Tibial nerve (tissue), 4 donors: Measurements from ENCODE around the gene ZNF319. TPM values are rescaled to one million over a fixed set of nuclear protein-coding genes. Genes with fewer than 3 reads are reported as not detected.

ENCODE experiments used
- DNase-seq, 2 donors: peaks; one replicate each; pipeline ENCODE4 v3.0.0-alpha.2; 2019; ENCODE audit warnings: low spot score in 2 of 2
- H3K27ac ChIP-seq, 4 donors: fragments of 200-600 bp; sonication (generic) in 3 of 4; one replicate each; pipeline ENCODE4 v1.5.1; 2017 to 2019; ENCODE audit warnings: mild to moderate bottlenecking in 1 of 4
- H3K27me3 ChIP-seq, 2 donors: fragments of 200-600 bp; sonication (generic) in 1 of 2; one replicate each; pipeline versions ENCODE4 v1.5.1 to v1.6.0; 2017 to 2019
- H3K36me3 ChIP-seq, 3 donors: fragments of 200-600 bp; sonication (generic); one replicate each; pipeline ENCODE4 v1.5.1; 2018 to 2019
- H3K4me1 ChIP-seq, 4 donors: fragments of 200-600 bp; sonication (generic) in 3 of 4; one replicate each; pipeline ENCODE4 v1.5.1; 2017 to 2019
- H3K4me3 ChIP-seq, 4 donors: fragments of 200-600 bp; sonication (generic) in 3 of 4; one replicate each; pipeline ENCODE4 v1.5.1; 2017 to 2019; ENCODE audit warnings: mild to moderate bottlenecking in 1 of 4, moderate library complexity in 1 of 4
- H3K9me3 ChIP-seq, 4 donors: fragments of 200-600 bp; sonication (generic) in 3 of 4; one replicate each; pipeline ENCODE4 v1.5.1; 2017 to 2019
- CTCF ChIP-seq, 5 experiments: fragments of 200-600 bp in 3 of 5; fragments of 450-650 bp in 2 of 5; sonication (generic) in 3 of 5; IDR thresholded peaks; one replicate each; pipeline ENCODE4 v1.5.1; 2016 to 2019; ENCODE audit warnings: antibody characterized with exemption in 5 of 5, mild to moderate bottlenecking in 3 of 5, moderate library complexity in 2 of 5
- EP300 ChIP-seq, 2 donors: sonication (generic); formaldehyde crosslinking; IDR thresholded peaks; one replicate each; pipeline ENCODE4 v1.6.1; 2017; ENCODE audit warnings: antibody characterized with exemption in 2 of 2, mild to moderate bottlenecking in 1 of 2
- POLR2A ChIP-seq, 2 donors: fragments of 450-650 bp; IDR thresholded peaks; one replicate each; pipeline ENCODE4 v1.6.1; 2017; ENCODE audit warnings: antibody characterized with exemption in 2 of 2, mild to moderate bottlenecking in 2 of 2, moderate library complexity in 2 of 2
- WGBS, 2 donors: methylation state at CpG; one replicate each; pipeline ENCODE4 v1.1.5; 2018; 5-methylcytosine and 5-hydroxymethylcytosine counted together
- total RNA-seq, 4 donors: library from RNA; depleted of rRNA; stranded (reverse); fragments of >200 nt; gene quantifications; one replicate each; pipeline ENCODE4 v1.1.0, GENCODE V29; 2016

Gene ZNF319
- total RNA-seq, 4 donors from 2014 or later: 7.5 to 11.6 (median 9.1) TPM

GRCh38 chr16:58019866-58020538, 19.5 kb upstream of the ZNF319 start:
- 81 to 86% methylated on average over 8 of the region's 8 CpGs for WGBS, 2 donors
- peaks cover 0 to 40% (median 0%) of the 10 kb centered on the region in 3 donors for H3K36me3 ChIP-seq

GRCh38 chr16:58018803-58019202, 18.3 kb upstream of the ZNF319 start:
- no peak for DNase-seq

More at GRCh38 chr16:58019866-58020538, 19.5 kb upstream of the ZNF319 start:
- TF ChIP-seq EP300 (IDR thresholded peaks at IDR 0.05) (no peak), POLR2A (IDR thresholded peaks at IDR 0.05) (no peak), CTCF (IDR thresholded peaks at IDR 0.05) (no peak)
- Histone ChIP-seq H3K4me1 (peaks cover 0 to 44% (median 20%) of the 10 kb centered on the region in 4 donors), H3K27me3 (no peaks in the 10 kb centered on the region), H3K4me3 (no peak overlapping the region), H3K27ac (no peak overlapping the region), H3K9me3 (no peaks in the 10 kb centered on the region)
- no peak for DNase-seq

DNA sequence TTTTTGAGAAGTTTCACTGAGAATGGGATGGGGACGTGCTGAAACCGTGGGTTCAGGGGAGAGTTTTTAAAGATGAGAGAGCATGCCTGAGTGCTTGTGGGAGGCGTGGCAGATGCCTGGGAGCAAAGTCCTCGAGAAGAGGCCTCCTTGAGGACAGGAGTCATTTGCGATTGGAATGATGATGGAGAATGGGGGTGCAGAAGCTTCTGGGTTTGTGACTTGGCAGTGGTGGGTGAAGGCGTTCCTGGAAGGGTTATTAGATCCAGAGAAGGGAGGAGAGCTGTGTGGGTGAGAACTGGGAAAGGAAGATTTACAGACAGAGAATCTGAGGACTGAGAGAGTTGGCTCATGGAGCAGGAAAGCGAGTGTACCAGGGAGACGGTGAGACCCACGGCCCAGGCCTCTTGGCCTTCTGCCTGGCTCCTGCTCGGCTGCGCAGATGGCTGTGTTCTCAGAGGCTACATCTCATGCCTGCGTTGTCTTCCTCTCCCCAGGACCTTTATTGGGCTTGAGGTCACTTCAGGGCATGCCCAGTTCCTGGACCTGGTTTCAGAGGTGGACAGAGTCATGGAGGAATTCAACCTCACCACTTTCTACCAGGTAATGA, 16.5 kb upstream of the ZNF319 start:
- peaks cover 0 to 65% (median 0%) of the 10 kb centered on the region in 3 donors for H3K36me3 ChIP-seq
- no peaks in the 10 kb centered on the region for H3K27me3 ChIP-seq
- H3K4me3 ChIP-seq: no peak overlapping the region
- no peak overlapping the region for H3K27ac ChIP-seq
- TF ChIP-seq POLR2A (IDR thresholded peaks at IDR 0.05): no peak
- no peak for TF ChIP-seq CTCF (IDR thresholded peaks at IDR 0.05)
- no peak for TF ChIP-seq EP300 (IDR thresholded peaks at IDR 0.05)
- no peak for DNase-seq
- 58 to 62% methylated on average over 12 of the region's 12 CpGs for WGBS, 2 donors
- peaks cover 0 to 14% (median 0%) of the 10 kb centered on the region in 4 donors for H3K4me1 ChIP-seq
- H3K9me3 ChIP-seq: no peaks in the 10 kb centered on the region

More at GRCh38 chr16:58018803-58019202, 18.3 kb upstream of the ZNF319 start:
- TF ChIP-seq CTCF (IDR thresholded peaks at IDR 0.05) (no peak), EP300 (IDR thresholded peaks at IDR 0.05) (no peak), POLR2A (IDR thresholded peaks at IDR 0.05) (no peak)
- WGBS, 2 donors: 83 to 86% methylated on average over 2 to 7 of the region's 7 CpGs
- Histone ChIP-seq H3K9me3 (no peaks in the 10 kb centered on the region), H3K36me3 (peaks cover 0 to 47% (median 0%) of the 10 kb centered on the region in 3 donors), H3K27ac (no peak overlapping the region), H3K4me3 (no peak overlapping the region), H3K27me3 (no peaks in the 10 kb centered on the region), H3K4me1 (peaks cover 0 to 32% (median 15%) of the 10 kb centered on the region in 4 donors)

DNA sequence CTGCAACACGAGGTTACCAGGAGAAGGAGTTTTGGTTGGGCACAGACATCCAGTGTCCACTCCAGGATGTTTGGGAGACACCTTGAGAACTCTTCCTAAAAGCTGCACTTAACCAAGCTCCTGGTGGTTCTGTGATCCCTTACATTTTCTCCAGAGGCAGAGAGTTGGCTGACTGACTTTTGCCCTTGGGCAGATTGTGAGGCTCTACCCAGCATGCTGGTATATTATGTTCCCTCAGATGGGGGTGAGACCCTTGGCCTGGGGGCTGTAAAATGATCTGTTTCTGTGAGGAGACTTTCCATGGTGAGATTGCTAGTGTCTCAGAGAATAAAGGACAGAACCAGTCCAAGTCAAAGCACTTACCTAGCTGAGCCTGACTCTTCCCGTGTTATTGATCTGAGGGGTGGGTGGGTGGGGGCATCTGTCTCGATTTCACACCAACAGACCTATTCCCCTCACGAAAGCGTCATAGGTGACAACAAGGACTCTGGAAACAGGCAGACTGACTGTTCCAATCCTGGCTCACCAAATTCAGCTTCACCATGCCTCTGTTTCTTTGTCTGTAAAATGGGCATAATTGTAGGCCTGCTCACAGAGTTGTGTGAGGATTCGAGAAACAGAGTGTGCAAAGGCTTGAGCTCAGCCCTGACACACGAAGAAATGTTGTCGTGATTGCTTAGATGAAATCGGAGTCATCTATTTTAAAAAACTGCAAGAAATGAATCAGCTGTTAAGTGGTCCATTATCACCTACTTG, 12.9 kb upstream of the ZNF319 start:
- Histone ChIP-seq H3K27ac (no peak overlapping the region), H3K9me3 (no peaks in the 10 kb centered on the region), H3K4me1 (no peaks in the 10 kb centered on the region), H3K27me3 (no peaks in the 10 kb centered on the region), H3K4me3 (no peak overlapping the region), H3K36me3 (peaks cover 0 to 71% (median 0%) of the 10 kb centered on the region in 3 donors)
- DNase-seq: no peak
- TF ChIP-seq POLR2A (IDR thresholded peaks at IDR 0.05): no peak
- no peak for TF ChIP-seq EP300 (IDR thresholded peaks at IDR 0.05)
- no peak for TF ChIP-seq CTCF (IDR thresholded peaks at IDR 0.05)
- 85 to 90% methylated on average over 9 of the region's 9 CpGs for WGBS, 2 donors
